HEK293 (cell line): Measurements from ENCODE around the gene SLC38A8.

Experiments
- CTCF ChIP-seq: fragments of 450-650 bp; formaldehyde crosslinking; IDR thresholded peaks from 2 replicates; pipeline ENCODE4 v1.5.1; 2016; ENCODE audit warnings: missing biosample characterization, missing genetic modification characterization
- EGR2 ChIP-seq: fragments of 450-650 bp; formaldehyde crosslinking; IDR thresholded peaks from 2 replicates; pipeline ENCODE4 v1.5.1; 2016; ENCODE audit warnings: low read depth, missing biosample characterization, missing genetic modification characterization
- KLF8 ChIP-seq: fragments of 450-650 bp; formaldehyde crosslinking; IDR thresholded peaks from 2 replicates; pipeline ENCODE4 v1.5.1; 2016; ENCODE audit warnings: missing biosample characterization, missing genetic modification characterization
- SCRT2 ChIP-seq: fragments of 450-650 bp; formaldehyde crosslinking; IDR thresholded peaks from 2 replicates; pipeline ENCODE4 v1.5.1; 2016; ENCODE audit warnings: missing biosample characterization, missing genetic modification characterization
- ZBTB8A ChIP-seq: fragments of 450-650 bp; formaldehyde crosslinking; IDR thresholded peaks from 2 replicates; pipeline ENCODE4 v1.5.1; 2016; ENCODE audit warnings: missing biosample characterization, missing genetic modification characterization
- ZFP41 ChIP-seq: fragments of 450-650 bp; formaldehyde crosslinking; IDR thresholded peaks from 2 replicates; pipeline ENCODE4 v1.5.1; 2016; ENCODE audit warnings: missing biosample characterization, missing genetic modification characterization, borderline replicate concordance
- ZFP69B ChIP-seq: fragments of 450-650 bp; formaldehyde crosslinking; IDR thresholded peaks from 2 replicates; pipeline ENCODE4 v1.5.1; 2016; ENCODE audit warnings: missing biosample characterization, missing genetic modification characterization
- ZNF16 ChIP-seq: fragments of 450-650 bp; formaldehyde crosslinking; IDR thresholded peaks from 2 replicates; pipeline ENCODE4 v1.5.1; 2016; ENCODE audit warnings: low read depth, missing biosample characterization, missing genetic modification characterization
- ZNF416 ChIP-seq: fragments of 450-650 bp; formaldehyde crosslinking; IDR thresholded peaks from 2 replicates; pipeline ENCODE4 v1.5.1; 2016; ENCODE audit warnings: missing biosample characterization, missing genetic modification characterization
- ZNF521 ChIP-seq: fragments of 450-650 bp; formaldehyde crosslinking; IDR thresholded peaks from 2 replicates; pipeline ENCODE4 v1.5.1; 2017; ENCODE audit warnings: missing biosample characterization, mild to moderate bottlenecking, missing genetic modification characterization
- ZNF580 ChIP-seq: fragments of 450-650 bp; formaldehyde crosslinking; IDR thresholded peaks from 2 replicates; pipeline ENCODE4 v1.5.1; 2016; ENCODE audit warnings: missing biosample characterization, missing genetic modification characterization
- ZNF639 ChIP-seq: fragments of 450-650 bp; formaldehyde crosslinking; IDR thresholded peaks from 2 replicates; pipeline ENCODE4 v1.5.1; 2016; ENCODE audit warnings: missing biosample characterization, missing genetic modification characterization
- ZSCAN30 ChIP-seq: fragments of 450-650 bp; IDR thresholded peaks from 2 replicates; pipeline ENCODE4 v1.5.1; 2018; ENCODE audit warnings: missing biosample characterization, mild to moderate bottlenecking, missing genetic modification characterization, moderate library complexity
- ZSCAN5A ChIP-seq: fragments of 450-650 bp; formaldehyde crosslinking; IDR thresholded peaks from 2 replicates; pipeline ENCODE4 v1.5.1; 2016; ENCODE audit warnings: missing biosample characterization, missing genetic modification characterization

- TF ChIP-seq CTCF (tag by site-specific recombination), result no peak
- TF ChIP-seq ZNF521 (tag by site-specific recombination), result no peak
- no peak for TF ChIP-seq ZSCAN5A
- no peak for TF ChIP-seq ZNF580 (tag by site-specific recombination)
- TF ChIP-seq ZNF416 (tag by site-specific recombination), result no peak
- no peak for TF ChIP-seq ZNF639 (tag by site-specific recombination)
- TF ChIP-seq ZFP69B, result no peak
- no peak for TF ChIP-seq EGR2 (tag by site-specific recombination)
- no peak for TF ChIP-seq ZBTB8A
- no peak for TF ChIP-seq ZNF16
- TF ChIP-seq KLF8 (tag by site-specific recombination), result no peak
- no peak for TF ChIP-seq ZSCAN30 (tag by site-specific recombination)
- no peak for TF ChIP-seq ZFP41 (tag by site-specific recombination)
- no peak for TF ChIP-seq SCRT2 (tag by site-specific recombination)
Measured at GRCh38 chr16:83966153-83966696, 76.4 kb downstream of the SLC38A8 start.
